HCT116 (cell line): Measurements from ENCODE around the gene FRMD3. TPM values are rescaled to one million over a fixed set of nuclear protein-coding genes. Genes with fewer than 3 reads are reported as not detected.

Source experiments
- ATAC-seq: fragments of 200-7000 bp; cut with Tn5 transposase; 2 replicates; pipeline ENCODE4 v1.9.1; 2020; ENCODE audit warnings: mild to moderate bottlenecking, moderate library complexity
- BruUV-seq: library from RNA; stranded (reverse); fragments of 400-500 nt; replicated peaks from 2 replicates; lab custom pipeline; 2021; lab: Mats Ljungman, UMichigan
- CTCF ChIA-PET: fragments of 300-600 bp; sonication (Branson Sonifier 250); formaldehyde crosslinking; loops from one replicate; lab custom pipeline; 2021; ENCODE audit warnings: antibody characterized with exemption; lab: Charles Lee
- POLR2A ChIA-PET: fragments of 300-600, 350-600 bp; sonication (Branson Sonifier 250); formaldehyde crosslinking; loops from one replicate; lab custom pipeline; 2021; ENCODE audit warnings: antibody characterized with exemption; lab: Charles Lee
- RAD21 ChIA-PET, 2 experiments: fragments of 300-600 bp; sonication (Branson Sonifier 250); formaldehyde crosslinking; loops; one replicate each; lab custom pipeline; 2023; ENCODE audit warnings: low total read pairs in 2 of 2; ENCODE audit not compliant: uncharacterized antibody in 2 of 2, unreplicated experiment in 2 of 2, low non-redundant PET in 1 of 2; lab: Charles Lee
- DNase-seq: peaks from one replicate; pipeline ENCODE4 v3.0.0-alpha.2; 2010; ENCODE audit warnings: low read depth, low spot score
- H2AFZ ChIP-seq: fragments of 200-600 bp; shearing (Covaris generic), sonication (generic); 2 replicates; pipeline ENCODE4 v1.6.1; 2017; ENCODE audit warnings: low read depth, mixed run types, mixed read lengths, antibody characterized with exemption, low read length; ENCODE audit not compliant: poor library complexity, severe bottlenecking
- H3K27ac ChIP-seq: 2 replicates; pipeline ENCODE4 v1.5.1; 2012; ENCODE audit warnings: low read depth, low read length
- H3K27me3 ChIP-seq: fragments of 200-600 bp; sonication (generic); 2 replicates; pipeline ENCODE4 v1.6.1; 2016; ENCODE audit warnings: mixed run types, low read length, mixed read lengths; ENCODE audit not compliant: insufficient read depth
- H3K36me3 ChIP-seq, 2 experiments: fragments of 200-500 bp in 1 of 2; fragments of 200-600 bp in 1 of 2; sonication (Bioruptor generic) in 1 of 2; sonication (generic) in 1 of 2; 2 replicates each; pipeline versions ENCODE4 v1.5.1 to v1.6.1; 2014 to 2016; ENCODE audit warnings: low read length in 2 of 2, inconsistent platforms in 1 of 2, mixed read lengths in 1 of 2, mixed run types in 1 of 2; ENCODE audit not compliant: insufficient read depth in 2 of 2, control insufficient read depth in 1 of 2
- H3K4me1 ChIP-seq, 2 experiments: fragments of 200-600 bp in 1 of 2; sonication (generic) in 1 of 2; 2 replicates each; pipeline versions ENCODE4 v1.5.1 to v1.6.1; 2012 to 2017; ENCODE audit warnings: low read length in 2 of 2, inconsistent platforms in 1 of 2, mild to moderate bottlenecking in 1 of 2, mixed read lengths in 1 of 2, mixed run types in 1 of 2, moderate library complexity in 1 of 2; ENCODE audit not compliant: insufficient read depth in 2 of 2, control insufficient read depth in 1 of 2
- H3K4me2 ChIP-seq: fragments of 200-600 bp; sonication (generic); 2 replicates; pipeline ENCODE4 v1.6.1; 2017; ENCODE audit warnings: mixed run types, low read length, mixed read lengths
- H3K4me3 ChIP-seq, 2 experiments: fragments of 200-600 bp in 1 of 2; sonication (generic) in 1 of 2; replicated peaks in 1 of 2; 2 replicates each; pipeline ENCODE4 v1.5.1; 2011 to 2016; ENCODE audit warnings: low read length in 2 of 2, control low read depth in 1 of 2, low read depth in 1 of 2, mild to moderate bottlenecking in 1 of 2, mixed read lengths in 1 of 2, mixed run types in 1 of 2
- H3K79me2 ChIP-seq: fragments of 200-600 bp; sonication (generic); 2 replicates; pipeline ENCODE4 v1.6.1; 2017; ENCODE audit warnings: mild to moderate bottlenecking, mixed run types, low read length, moderate library complexity, mixed read lengths; ENCODE audit not compliant: insufficient read depth
- H3K9ac ChIP-seq: fragments of 200-600 bp; sonication (generic); 2 replicates; pipeline ENCODE4 v1.6.1; 2016; ENCODE audit warnings: low read length, mixed read lengths
- H3K9me2 ChIP-seq: fragments of 200-600 bp; sonication (generic), shearing (Covaris generic); 2 replicates; pipeline ENCODE4 v1.6.1; 2017; ENCODE audit warnings: mixed run types, mild to moderate bottlenecking, moderate library complexity; ENCODE audit not compliant: insufficient read depth
- H3K9me3 ChIP-seq, 2 experiments: fragments of 200-500 bp in 1 of 2; fragments of 200-600 bp in 1 of 2; sonication (Bioruptor generic) in 1 of 2; sonication (generic) in 1 of 2; 2 replicates each; pipeline ENCODE4 v1.6.1; 2014 to 2017; ENCODE audit warnings: low read length in 2 of 2, mixed read lengths in 2 of 2, inconsistent platforms in 1 of 2, low read depth in 1 of 2, mild to moderate bottlenecking in 1 of 2, mixed run types in 1 of 2, moderate library complexity in 1 of 2; ENCODE audit not compliant: control insufficient read depth in 1 of 2, insufficient read depth in 1 of 2
- H4K20me1 ChIP-seq: fragments of 200-600 bp; sonication (generic), shearing (Covaris generic); 2 replicates; pipeline ENCODE4 v1.6.1; 2017; ENCODE audit warnings: mixed run types, mild to moderate bottlenecking, moderate library complexity; ENCODE audit not compliant: insufficient read depth
- ZFX ChIP-seq: fragments of 450-650 bp; IDR thresholded peaks from 2 replicates; pipeline ENCODE4 v1.6.1; 2017
- intact Hi-C: fragments of 100-400 bp; cut with micrococcal nuclease; formaldehyde crosslinking; loops from 2 replicates; pipeline ENCODE4 v1.10.0; 2022
- total RNA-seq: library from RNA; stranded (reverse); gene quantifications from one replicate; pipeline ENCODE4 v1.2.1, GENCODE V29; 2021; ENCODE audit not compliant: unreplicated experiment
- TF ChIP-seq, protein P1 (sequence below), 3 experiments: fragments of 200-600 bp in 1 of 3; sonication (generic) in 1 of 3; IDR thresholded peaks in 2 of 3; conservative IDR thresholded peaks in 1 of 3; 2 replicates each; pipeline ENCODE4 v1.5.1; 2012 to 2017; ENCODE audit warnings: low read depth in 2 of 3, low read length in 2 of 3, antibody characterized with exemption in 1 of 3, borderline replicate concordance in 1 of 3, control low read depth in 1 of 3, mild to moderate bottlenecking in 1 of 3, mixed read lengths in 1 of 3, mixed run types in 1 of 3, moderate library complexity in 1 of 3; ENCODE audit not compliant: insufficient read depth in 1 of 3

The FRMD3 gene
- total RNA-seq, 1 experiment from 2014 or later: 0.89 TPM

DNA sequence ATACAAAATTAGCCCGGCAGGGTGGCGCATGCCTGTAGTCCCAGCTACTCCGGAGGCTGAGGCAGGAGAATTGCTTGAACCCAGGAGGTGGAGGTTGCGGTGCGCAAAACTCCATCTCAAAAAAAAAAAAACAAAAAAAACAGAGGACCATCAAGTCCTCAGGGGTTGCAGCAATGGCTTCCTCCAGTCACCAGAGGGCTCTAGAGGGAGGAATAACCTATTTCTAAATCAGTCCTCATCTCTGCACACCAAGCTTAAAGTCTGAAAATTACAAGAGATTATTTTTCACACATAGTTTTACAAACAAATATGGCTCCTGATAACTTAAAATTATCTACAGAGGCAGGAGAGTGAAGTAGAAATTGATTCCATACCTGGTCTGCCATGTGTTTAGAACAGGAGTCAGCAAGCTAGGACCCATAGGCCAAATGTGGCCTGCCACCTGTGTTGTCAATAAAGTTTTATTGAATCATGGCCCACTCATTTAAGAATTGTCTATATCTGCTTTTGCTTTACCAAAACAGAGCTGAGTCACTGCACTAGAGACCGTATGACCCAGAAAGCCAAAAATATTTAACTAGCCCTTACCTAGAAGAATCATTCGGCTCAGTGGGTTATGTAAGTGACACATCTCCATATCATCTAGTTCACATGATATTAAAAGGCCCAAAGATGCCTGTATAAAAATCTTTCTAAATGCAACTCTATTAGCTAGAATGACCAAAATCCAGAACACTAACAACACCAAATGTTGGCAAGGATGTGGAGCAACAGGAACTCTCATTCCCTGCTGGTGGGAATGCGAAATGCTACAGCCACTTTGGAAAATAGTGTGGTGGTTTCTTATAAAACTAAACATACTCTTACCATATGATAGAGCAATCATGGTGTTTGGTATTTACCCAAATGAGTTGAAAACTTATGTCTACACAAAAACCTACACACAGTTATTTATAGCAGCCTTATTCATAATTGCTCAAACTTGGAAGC, 207.7 kb downstream of the FRMD3 start:
- ChIA-PET CTCF (interaction anchor here (1.2 to 1.9 kb wide), 2 partner anchors 214 to 319 kb away, joined by 5 to 6 read pairs; no protein-coding TSS in a partner anchor), POLR2A (no interaction called here), RAD21 (no interaction called here)
- Histone ChIP-seq H3K36me3 (no peaks in the 10 kb centered on the region), H3K27ac (no peak overlapping the region), H3K9me2 (no peaks in the 10 kb centered on the region), H3K9ac (no peak overlapping the region), H3K27me3 (no peaks in the 10 kb centered on the region), H3K4me3 (no peak overlapping the region), H3K4me1 (no peaks in the 10 kb centered on the region), H4K20me1 (no peaks in the 10 kb centered on the region), H2AFZ (no peak overlapping the region), H3K4me2 (no peak overlapping the region), H3K9me3 (no peaks in the 10 kb centered on the region), H3K79me2 (no peaks in the 10 kb centered on the region)
- DNase-seq: no peak
- no peak for TF ChIP-seq ZFX
- TF ChIP-seq, protein P1, sequence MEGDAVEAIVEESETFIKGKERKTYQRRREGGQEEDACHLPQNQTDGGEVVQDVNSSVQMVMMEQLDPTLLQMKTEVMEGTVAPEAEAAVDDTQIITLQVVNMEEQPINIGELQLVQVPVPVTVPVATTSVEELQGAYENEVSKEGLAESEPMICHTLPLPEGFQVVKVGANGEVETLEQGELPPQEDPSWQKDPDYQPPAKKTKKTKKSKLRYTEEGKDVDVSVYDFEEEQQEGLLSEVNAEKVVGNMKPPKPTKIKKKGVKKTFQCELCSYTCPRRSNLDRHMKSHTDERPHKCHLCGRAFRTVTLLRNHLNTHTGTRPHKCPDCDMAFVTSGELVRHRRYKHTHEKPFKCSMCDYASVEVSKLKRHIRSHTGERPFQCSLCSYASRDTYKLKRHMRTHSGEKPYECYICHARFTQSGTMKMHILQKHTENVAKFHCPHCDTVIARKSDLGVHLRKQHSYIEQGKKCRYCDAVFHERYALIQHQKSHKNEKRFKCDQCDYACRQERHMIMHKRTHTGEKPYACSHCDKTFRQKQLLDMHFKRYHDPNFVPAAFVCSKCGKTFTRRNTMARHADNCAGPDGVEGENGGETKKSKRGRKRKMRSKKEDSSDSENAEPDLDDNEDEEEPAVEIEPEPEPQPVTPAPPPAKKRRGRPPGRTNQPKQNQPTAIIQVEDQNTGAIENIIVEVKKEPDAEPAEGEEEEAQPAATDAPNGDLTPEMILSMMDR (IDR thresholded peaks at IDR 0.05 in 2 of 3, conservative IDR thresholded peaks at IDR 0.05 in 1 of 3; ENCODE audit: borderline replicate concordance in 1 of 3, insufficient read depth in 1 of 3, low read depth in 2 of 3, low read length in 2 of 3): peak in 2 of 3 experiments; percentile 38 to 51; a peak in 4 of 6 replicates
- intact Hi-C loops: loop anchor here (10.0 kb wide), 2 partner anchors 294 to 584 kb away; partner anchors contain the start of gene IDNK
- ATAC-seq: no peak
- no TSS peak for BruUV-seq
